ENCODE results near the gene NXPH4.

The NXPH4 gene

GRCh38 chr12:57219205-57219992 is 2.8 kb downstream of the NXPH4 start:
- Histone ChIP-seq H3K9ac (ENCODE audit: low read length) (no peak overlapping the region), H4K12ac (ENCODE audit: low read depth, low read length) (no peak overlapping the region), H3K36me3 (ENCODE audit: control insufficient read depth in 1 of 2, insufficient read depth in 2 of 2, low read length in 2 of 2) (no peaks in the 10 kb centered on the region), H3K4me2 (ENCODE audit: low read length) (no peak overlapping the region), H3K9me3 (ENCODE audit: insufficient read depth, low read depth, low read length) (peaks cover 17% of the 10 kb centered on the region), H3K18ac (ENCODE audit: low read length) (no peak overlapping the region), H3K4ac (ENCODE audit: low read depth, low read length) (no peak overlapping the region), H2BK12ac (ENCODE audit: low read length) (no peak overlapping the region), H2BK5ac (ENCODE audit: low read depth, low read length, poor library complexity) (no peak overlapping the region), H4K91ac (ENCODE audit: low read depth, low read length) (no peak overlapping the region), H3K14ac (ENCODE audit: low read length) (no peak overlapping the region), H3K79me1 (ENCODE audit: low read length) (no peaks in the 10 kb centered on the region), H3K27me3 (ENCODE audit: insufficient read depth, low read length) (peaks cover 86% of the 10 kb centered on the region), H3K79me2 (ENCODE audit: control insufficient read depth, insufficient read depth, low read length, poor library complexity) (no peaks in the 10 kb centered on the region), H2AFZ (ENCODE audit: insufficient read depth, low read length, poor library complexity) (no peak overlapping the region), H3K27ac (ENCODE audit: low read depth, low read length) (no peak overlapping the region), H3K4me3 (ENCODE audit: low read depth, low read length) (no peak overlapping the region), H4K8ac (ENCODE audit: low read depth, low read length) (no peak overlapping the region), H2AK5ac (ENCODE audit: low read length) (no peak overlapping the region), H3K4me1 (ENCODE audit: control insufficient read depth in 1 of 2, insufficient read depth in 2 of 2, low read length in 2 of 2) (peaks cover 12 to 22% of the 10 kb centered on the region in 2 experiments), H3K23ac (ENCODE audit: low read length) (no peak overlapping the region), H2BK120ac (ENCODE audit: insufficient read depth, low read length, poor library complexity) (no peak overlapping the region)
- DNase-seq: no peak
- WGBS (ENCODE audit: extremely low coverage, insufficient coverage, insufficient read length): no CpG with 5 or more reads among the region's 14 CpGs

- Histone ChIP-seq H4K12ac (ENCODE audit: low read depth, low read length) (no peak overlapping the region), H3K4me2 (ENCODE audit: low read length) (no peak overlapping the region), H2AFZ (ENCODE audit: insufficient read depth, low read length, poor library complexity) (no peak overlapping the region), H3K4me1 (ENCODE audit: control insufficient read depth in 1 of 2, insufficient read depth in 2 of 2, low read length in 2 of 2) (peaks cover 10 to 20% of the 10 kb centered on the region in 2 experiments), H3K27ac (ENCODE audit: low read depth, low read length) (no peak overlapping the region), H3K79me2 (ENCODE audit: control insufficient read depth, insufficient read depth, low read length, poor library complexity) (no peaks in the 10 kb centered on the region), H3K4me3 (ENCODE audit: low read depth, low read length) (no peak overlapping the region), H4K8ac (ENCODE audit: low read depth, low read length) (no peak overlapping the region), H3K14ac (ENCODE audit: low read length) (no peak overlapping the region), H3K18ac (ENCODE audit: low read length) (no peak overlapping the region), H2AK5ac (ENCODE audit: low read length) (no peak overlapping the region), H2BK5ac (ENCODE audit: low read depth, low read length, poor library complexity) (no peak overlapping the region), H3K9me3 (ENCODE audit: insufficient read depth, low read depth, low read length) (peaks cover 22% of the 10 kb centered on the region), H2BK12ac (ENCODE audit: low read length) (no peak overlapping the region), H4K91ac (ENCODE audit: low read depth, low read length) (no peak overlapping the region), H3K36me3 (ENCODE audit: control insufficient read depth in 1 of 2, insufficient read depth in 2 of 2, low read length in 2 of 2) (no peaks in the 10 kb centered on the region), H3K23ac (ENCODE audit: low read length) (no peak overlapping the region), H3K79me1 (ENCODE audit: low read length) (no peaks in the 10 kb centered on the region), H3K27me3 (ENCODE audit: insufficient read depth, low read length) (peaks cover 93% of the 10 kb centered on the region), H3K4ac (ENCODE audit: low read depth, low read length) (no peak overlapping the region), H3K9ac (ENCODE audit: low read length) (no peak overlapping the region), H2BK120ac (ENCODE audit: insufficient read depth, low read length, poor library complexity) (no peak overlapping the region)
- DNase-seq: no peak
- no CpG with 5 or more reads among the region's 38 CpGs for WGBS (ENCODE audit: extremely low coverage, insufficient coverage, insufficient read length)
Observed at GRCh38 chr12:57219993-57220754, 3.6 kb downstream of the NXPH4 start.

GRCh38 chr12:57220770-57221168 is 4.2 kb downstream of the NXPH4 start:
- Histone ChIP-seq H3K9ac (ENCODE audit: low read length) (no peak overlapping the region), H4K8ac (ENCODE audit: low read depth, low read length) (no peak overlapping the region), H3K18ac (ENCODE audit: low read length) (no peak overlapping the region), H4K12ac (ENCODE audit: low read depth, low read length) (no peak overlapping the region), H4K91ac (ENCODE audit: low read depth, low read length) (no peak overlapping the region), H3K79me1 (ENCODE audit: low read length) (no peaks in the 10 kb centered on the region), H3K23ac (ENCODE audit: low read length) (no peak overlapping the region), H2AFZ (ENCODE audit: insufficient read depth, low read length, poor library complexity) (no peak overlapping the region), H3K4me3 (ENCODE audit: low read depth, low read length) (no peak overlapping the region), H3K27ac (ENCODE audit: low read depth, low read length) (no peak overlapping the region), H3K14ac (ENCODE audit: low read length) (no peak overlapping the region), H3K36me3 (ENCODE audit: control insufficient read depth in 1 of 2, insufficient read depth in 2 of 2, low read length in 2 of 2) (no peaks in the 10 kb centered on the region), H2BK5ac (ENCODE audit: low read depth, low read length, poor library complexity) (no peak overlapping the region), H2BK120ac (ENCODE audit: insufficient read depth, low read length, poor library complexity) (no peak overlapping the region), H3K4me1 (ENCODE audit: control insufficient read depth in 1 of 2, insufficient read depth in 2 of 2, low read length in 2 of 2) (peaks cover 7 to 19% of the 10 kb centered on the region in 2 experiments), H3K4ac (ENCODE audit: low read depth, low read length) (no peak overlapping the region), H3K4me2 (ENCODE audit: low read length) (no peak overlapping the region), H3K9me3 (ENCODE audit: insufficient read depth, low read depth, low read length) (peaks cover 22% of the 10 kb centered on the region), H2BK12ac (ENCODE audit: low read length) (no peak overlapping the region), H3K79me2 (ENCODE audit: control insufficient read depth, insufficient read depth, low read length, poor library complexity) (no peaks in the 10 kb centered on the region), H2AK5ac (ENCODE audit: low read length) (no peak overlapping the region), H3K27me3 (ENCODE audit: insufficient read depth, low read length) (peaks cover 93% of the 10 kb centered on the region)
- no CpG with 5 or more reads among the region's 1 CpG for WGBS (ENCODE audit: extremely low coverage, insufficient coverage, insufficient read length)
- DNase-seq: no peak

- H2AFZ ChIP-seq (ENCODE audit: insufficient read depth, low read length, poor library complexity): no peak overlapping the region
- H3K9ac ChIP-seq (ENCODE audit: low read length): no peak overlapping the region
- no peak overlapping the region for H3K18ac ChIP-seq (ENCODE audit: low read length)
- no peak overlapping the region for H3K4me3 ChIP-seq (ENCODE audit: low read depth, low read length)
- no peak overlapping the region for H4K8ac ChIP-seq (ENCODE audit: low read depth, low read length)
- peaks cover 93% of the 10 kb centered on the region for H3K27me3 ChIP-seq (ENCODE audit: insufficient read depth, low read length)
- WGBS (ENCODE audit: extremely low coverage, insufficient coverage, insufficient read length): no CpG with 5 or more reads among the region's 24 CpGs
- no peak overlapping the region for H4K91ac ChIP-seq (ENCODE audit: low read depth, low read length)
- H3K4me1 ChIP-seq (ENCODE audit: control insufficient read depth in 1 of 2, insufficient read depth in 2 of 2, low read length in 2 of 2): peaks cover 7 to 14% of the 10 kb centered on the region in 2 experiments
- peaks cover 22% of the 10 kb centered on the region for H3K9me3 ChIP-seq (ENCODE audit: insufficient read depth, low read depth, low read length)
- no peaks in the 10 kb centered on the region for H3K79me2 ChIP-seq (ENCODE audit: control insufficient read depth, insufficient read depth, low read length, poor library complexity)
- no peak overlapping the region for H2BK5ac ChIP-seq (ENCODE audit: low read depth, low read length, poor library complexity)
- no peak overlapping the region for H2BK12ac ChIP-seq (ENCODE audit: low read length)
- no peak overlapping the region for H4K12ac ChIP-seq (ENCODE audit: low read depth, low read length)
- H2BK120ac ChIP-seq (ENCODE audit: insufficient read depth, low read length, poor library complexity): no peak overlapping the region
- no peaks in the 10 kb centered on the region for H3K79me1 ChIP-seq (ENCODE audit: low read length)
- H3K23ac ChIP-seq (ENCODE audit: low read length): no peak overlapping the region
- H3K4ac ChIP-seq (ENCODE audit: low read depth, low read length): no peak overlapping the region
- no peak overlapping the region for H3K14ac ChIP-seq (ENCODE audit: low read length)
- H3K36me3 ChIP-seq (ENCODE audit: control insufficient read depth in 1 of 2, insufficient read depth in 2 of 2, low read length in 2 of 2): no peaks in the 10 kb centered on the region
- H3K4me2 ChIP-seq (ENCODE audit: low read length): no peak overlapping the region
- no peak for DNase-seq
- H2AK5ac ChIP-seq (ENCODE audit: low read length): no peak overlapping the region
- no peak overlapping the region for H3K27ac ChIP-seq (ENCODE audit: low read depth, low read length)
Observed at GRCh38 chr12:57221169-57221917, 4.7 kb downstream of the NXPH4 start.
